ENCODE measurements around the gene DOCK11. TPM values are rescaled to one million over a fixed set of nuclear protein-coding genes. Genes with fewer than 3 reads are reported as not detected.

The DOCK11 gene
- total RNA-seq, 1 experiment from 2014 or later: 3.0 TPM

- Histone ChIP-seq H3F3A (ENCODE audit: low read length, unreplicated experiment) (no peaks in the 10 kb centered on the region), H3K27me3 (ENCODE audit: low read length) (no peaks in the 10 kb centered on the region), H3K79me2 (ENCODE audit: low read length) (no peaks in the 10 kb centered on the region), H3K4me1 (ENCODE audit: insufficient read depth, low read length) (no peaks in the 10 kb centered on the region), H3K9me2 (replicated peaks; ENCODE audit: low read length) (no peaks in the 10 kb centered on the region), H3K4me2 (ENCODE audit: low read length) (no peak overlapping the region), H3K27ac (ENCODE audit: low read length) (no peak overlapping the region), H2AFZ (ENCODE audit: low read length) (no peak overlapping the region), H3K4me3 (ENCODE audit: low read length) (no peak overlapping the region), H4K20me1 (ENCODE audit: low read length) (no peaks in the 10 kb centered on the region), H3K9ac (ENCODE audit: low read length) (no peak overlapping the region), H3K9me3 (ENCODE audit: low read length) (no peaks in the 10 kb centered on the region), H3K36me3 (ENCODE audit: low read depth, low read length) (no peaks in the 10 kb centered on the region)
- POLR2A ChIA-PET (ENCODE audit: unreplicated experiment): no interaction called here
- no TSS peak for BruUV-seq (replicated peaks)
- TF ChIP-seq, protein P1, sequence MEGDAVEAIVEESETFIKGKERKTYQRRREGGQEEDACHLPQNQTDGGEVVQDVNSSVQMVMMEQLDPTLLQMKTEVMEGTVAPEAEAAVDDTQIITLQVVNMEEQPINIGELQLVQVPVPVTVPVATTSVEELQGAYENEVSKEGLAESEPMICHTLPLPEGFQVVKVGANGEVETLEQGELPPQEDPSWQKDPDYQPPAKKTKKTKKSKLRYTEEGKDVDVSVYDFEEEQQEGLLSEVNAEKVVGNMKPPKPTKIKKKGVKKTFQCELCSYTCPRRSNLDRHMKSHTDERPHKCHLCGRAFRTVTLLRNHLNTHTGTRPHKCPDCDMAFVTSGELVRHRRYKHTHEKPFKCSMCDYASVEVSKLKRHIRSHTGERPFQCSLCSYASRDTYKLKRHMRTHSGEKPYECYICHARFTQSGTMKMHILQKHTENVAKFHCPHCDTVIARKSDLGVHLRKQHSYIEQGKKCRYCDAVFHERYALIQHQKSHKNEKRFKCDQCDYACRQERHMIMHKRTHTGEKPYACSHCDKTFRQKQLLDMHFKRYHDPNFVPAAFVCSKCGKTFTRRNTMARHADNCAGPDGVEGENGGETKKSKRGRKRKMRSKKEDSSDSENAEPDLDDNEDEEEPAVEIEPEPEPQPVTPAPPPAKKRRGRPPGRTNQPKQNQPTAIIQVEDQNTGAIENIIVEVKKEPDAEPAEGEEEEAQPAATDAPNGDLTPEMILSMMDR (conservative IDR thresholded peaks at IDR 0.05; ENCODE audit: low read depth, low read length): no peak
- TF ChIP-seq EZH2 (IDR thresholded peaks at IDR 0.05; ENCODE audit: low read length, unreplicated experiment) (no peak), EZH2phosphoT487 (IDR thresholded peaks at IDR 0.05; ENCODE audit: borderline replicate concordance, low read length) (no peak)
- no peak for DNase-seq
- ATAC-seq: no peak
- CTCF ChIA-PET: no interaction called here
- intact Hi-C loops (cut with micrococcal nuclease): no loop called here
Observed at GRCh38 chrX:118498755-118499154, 3.1 kb downstream of the DOCK11 start.

- Histone ChIP-seq H2AFZ (ENCODE audit: low read length) (no peak overlapping the region), H3K27me3 (ENCODE audit: low read length) (no peaks in the 10 kb centered on the region), H4K20me1 (ENCODE audit: low read length) (no peaks in the 10 kb centered on the region), H3K9me2 (replicated peaks; ENCODE audit: low read length) (no peaks in the 10 kb centered on the region), H3K4me1 (ENCODE audit: insufficient read depth, low read length) (no peaks in the 10 kb centered on the region), H3K4me3 (ENCODE audit: low read length) (no peak overlapping the region), H3K27ac (ENCODE audit: low read length) (no peak overlapping the region), H3K4me2 (ENCODE audit: low read length) (no peak overlapping the region), H3K36me3 (ENCODE audit: low read depth, low read length) (no peaks in the 10 kb centered on the region), H3K9ac (ENCODE audit: low read length) (no peak overlapping the region), H3K79me2 (ENCODE audit: low read length) (no peaks in the 10 kb centered on the region), H3F3A (ENCODE audit: low read length, unreplicated experiment) (no peaks in the 10 kb centered on the region), H3K9me3 (ENCODE audit: low read length) (no peaks in the 10 kb centered on the region)
- no peak for TF ChIP-seq EZH2 (IDR thresholded peaks at IDR 0.05; ENCODE audit: low read length, unreplicated experiment)
- TF ChIP-seq, protein P1 (conservative IDR thresholded peaks at IDR 0.05; ENCODE audit: low read depth, low read length): no peak
- TF ChIP-seq EZH2phosphoT487 (IDR thresholded peaks at IDR 0.05; ENCODE audit: borderline replicate concordance, low read length): no peak
- ATAC-seq (no peak), DNase-seq (no peak)
- no TSS peak for BruUV-seq (replicated peaks)
- CTCF ChIA-PET: interaction anchor here (0.5 kb wide), 1 partner anchor 102 kb away, joined by 3 read pairs; no protein-coding TSS in a partner anchor
- POLR2A ChIA-PET (ENCODE audit: unreplicated experiment): no interaction called here
- intact Hi-C loops (cut with micrococcal nuclease): no loop called here
Observed at GRCh38 chrX:118499295-118499694, 3.7 kb downstream of the DOCK11 start.

GRCh38 chrX:118502161-118502789, 6.7 kb downstream of the DOCK11 start:
- Histone ChIP-seq H2AFZ (ENCODE audit: low read length) (no peak overlapping the region), H3K4me2 (ENCODE audit: low read length) (no peak overlapping the region), H3K36me3 (ENCODE audit: low read depth, low read length) (no peaks in the 10 kb centered on the region), H3K79me2 (ENCODE audit: low read length) (no peaks in the 10 kb centered on the region), H3K9ac (ENCODE audit: low read length) (no peak overlapping the region), H3K27ac (ENCODE audit: low read length) (no peak overlapping the region), H3K27me3 (ENCODE audit: low read length) (no peaks in the 10 kb centered on the region), H3F3A (ENCODE audit: low read length, unreplicated experiment) (no peaks in the 10 kb centered on the region), H3K9me2 (replicated peaks; ENCODE audit: low read length) (no peaks in the 10 kb centered on the region), H3K4me3 (ENCODE audit: low read length) (no peak overlapping the region), H3K4me1 (ENCODE audit: insufficient read depth, low read length) (no peaks in the 10 kb centered on the region), H4K20me1 (ENCODE audit: low read length) (no peaks in the 10 kb centered on the region), H3K9me3 (ENCODE audit: low read length) (no peaks in the 10 kb centered on the region)
- intact Hi-C loops (cut with micrococcal nuclease): no loop called here
- ChIA-PET CTCF (no interaction called here), POLR2A (ENCODE audit: unreplicated experiment) (no interaction called here)
- BruUV-seq (replicated peaks): no TSS peak
- TF ChIP-seq, protein P1 (conservative IDR thresholded peaks at IDR 0.05; ENCODE audit: low read depth, low read length): no peak
- TF ChIP-seq EZH2phosphoT487 (IDR thresholded peaks at IDR 0.05; ENCODE audit: borderline replicate concordance, low read length) (no peak), EZH2 (IDR thresholded peaks at IDR 0.05; ENCODE audit: low read length, unreplicated experiment) (no peak)
- DNase-seq (no peak), ATAC-seq (no peak)
